ENCODE results near the gene HIP1R.

HIP1R gene

DNA sequence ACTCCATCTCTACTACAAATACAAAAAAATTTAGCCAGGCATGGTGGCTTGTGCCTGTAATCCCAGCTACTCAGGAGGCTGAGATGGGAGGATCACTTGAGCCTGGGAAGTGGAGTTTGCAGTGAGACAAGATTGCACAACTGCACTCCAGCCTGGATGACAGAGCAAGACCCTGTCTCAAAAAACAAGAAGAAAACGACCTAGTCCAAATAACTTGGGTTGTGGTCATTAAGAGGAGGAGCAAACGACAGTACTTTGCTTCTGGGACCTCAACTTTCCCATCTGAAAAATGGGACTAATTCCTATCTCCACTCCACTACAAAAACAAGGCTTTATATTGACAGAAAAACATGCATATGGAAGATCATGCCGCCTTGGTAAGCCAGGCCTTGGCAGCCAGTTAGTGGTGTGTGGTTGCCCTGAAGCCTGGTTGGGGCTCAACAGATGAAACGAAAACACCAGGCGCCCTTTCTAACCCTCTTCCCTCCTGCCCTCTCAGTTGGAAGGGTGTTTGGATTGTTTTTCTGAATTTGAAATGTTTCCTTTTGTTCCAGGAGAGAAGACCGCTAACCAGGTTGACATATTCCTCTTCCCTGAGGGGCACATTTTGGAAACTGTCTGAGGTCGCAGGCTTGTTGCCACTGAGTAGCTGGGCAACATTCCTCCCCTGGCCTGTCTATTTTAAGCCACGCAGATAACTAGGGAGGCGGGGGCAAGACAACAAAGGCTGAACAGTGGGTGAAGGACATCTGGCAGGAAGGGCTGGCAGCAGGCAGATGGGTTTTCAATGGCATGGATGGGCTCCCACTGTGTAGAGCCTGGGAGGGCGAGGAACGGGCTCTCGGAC lies 74.4 kb downstream of the HIP1R start:
- TF ChIP-seq CTCF (IDR thresholded peaks at IDR 0.05) (no peak), ZFX (IDR thresholded peaks at IDR 0.05; ENCODE audit: borderline replicate concordance) (no peak)
- no peak overlapping the region for H3K27ac ChIP-seq
